Right forelimb (tissue), 1 donor: ENCODE data around the gene C1orf174.

Experiments
- DNase-seq: peaks from one replicate; pipeline ENCODE4 v3.0.0-alpha.2; 2018

C1orf174 gene

GRCh38 chr1:3900150-3900968, at the start of gene C1orf174:
Gene C1orf174 (minus strand): TSS chr1:3900272. CDS start chr1:3900186, 86 bp downstream.
- peak; percentile 98 for DNase-seq

- no peak for DNase-seq
These were observed 48.3 kb upstream of the C1orf174 start for GRCh38 chr1:3948344-3948743.

GRCh38 chr1:3945916-3946840, 46.1 kb upstream of the C1orf174 start:
- DNase-seq: no peak

- DNase-seq: no peak
These were observed 45.1 kb upstream of the C1orf174 start for GRCh38 chr1:3945222-3945621.

- DNase-seq: no peak
These were observed 44.6 kb upstream of the C1orf174 start for GRCh38 chr1:3944578-3945125.

- no peak for DNase-seq
These were observed 43.9 kb upstream of the C1orf174 start for GRCh38 chr1:3943806-3944577.

- no peak for DNase-seq
These were observed 43.0 kb upstream of the C1orf174 start for GRCh38 chr1:3943123-3943431.

- DNase-seq: no peak
These were observed 42.5 kb upstream of the C1orf174 start for GRCh38 chr1:3942416-3943122.

GRCh38 chr1:3940754-3941345, 40.8 kb upstream of the C1orf174 start:
- DNase-seq: no peak

- no peak for DNase-seq
These were observed 40.1 kb upstream of the C1orf174 start for GRCh38 chr1:3940081-3940753.

- DNase-seq: no peak
These were observed 39.4 kb upstream of the C1orf174 start for GRCh38 chr1:3939242-3940080.

- no peak for DNase-seq
These were observed 32.3 kb upstream of the C1orf174 start for GRCh38 chr1:3932156-3932919.

- no peak for DNase-seq
These were observed 31.2 kb upstream of the C1orf174 start for GRCh38 chr1:3931007-3931912.

GRCh38 chr1:3930301-3931006, 30.4 kb upstream of the C1orf174 start:
- DNase-seq: no peak

- DNase-seq: no peak
These were observed 29.1 kb upstream of the C1orf174 start for GRCh38 chr1:3929126-3929525.

GRCh38 chr1:3928586-3928985, 28.5 kb upstream of the C1orf174 start:
- no peak for DNase-seq

GRCh38 chr1:3926956-3927355, 26.9 kb upstream of the C1orf174 start:
- DNase-seq: no peak

GRCh38 chr1:3925762-3926161, 25.7 kb upstream of the C1orf174 start:
- no peak for DNase-seq
